ENCODE results near the gene EFNB2.

Gene EFNB2

DNA sequence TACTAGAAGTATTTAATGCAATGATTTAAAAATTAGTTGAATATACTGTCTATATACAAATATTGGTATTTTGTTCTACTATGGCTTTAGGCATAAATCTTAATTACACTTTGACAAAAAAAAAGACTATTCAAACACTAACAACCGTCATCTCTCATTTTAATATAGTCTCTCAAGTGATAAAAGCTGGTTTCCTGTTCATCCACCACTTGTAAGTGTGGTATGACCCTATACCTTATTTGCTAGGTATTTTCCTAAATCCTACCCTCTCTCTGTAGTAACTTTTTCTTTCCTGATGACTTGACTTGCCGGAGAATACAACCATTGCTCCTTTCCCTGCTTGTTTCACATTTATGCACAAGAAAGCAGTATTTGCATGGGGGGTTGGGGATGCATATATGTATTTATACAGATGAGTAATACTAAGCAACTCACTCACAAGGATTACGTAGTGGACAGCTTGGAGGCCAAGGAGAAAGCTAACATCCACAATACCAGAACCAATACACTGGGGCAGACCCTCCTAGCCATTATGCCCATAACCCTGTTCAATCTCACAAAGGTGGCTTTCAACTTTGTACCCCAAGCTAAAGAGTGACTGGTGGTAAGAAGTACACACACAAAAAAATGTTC is 12.7 kb upstream of the EFNB2 start:
- Histone ChIP-seq H3K9ac (ENCODE audit: insufficient read length, low read depth) (no peak overlapping the region), H3K4me1 (ENCODE audit: insufficient read depth, insufficient read length) (no peaks in the 10 kb centered on the region), H3K9me3 (ENCODE audit: insufficient read depth, low read length) (no peaks in the 10 kb centered on the region), H3K27me3 (ENCODE audit: insufficient read depth, insufficient read length) (no peaks in the 10 kb centered on the region), H3K36me3 (ENCODE audit: insufficient read depth, insufficient read length, low read length) (peaks cover 70% of the 10 kb centered on the region), H3K4me3 (ENCODE audit: insufficient read length, low read depth) (no peak overlapping the region)
- TF ChIP-seq SUZ12 (IDR thresholded peaks at IDR 0.05; ENCODE audit: extremely low read depth, insufficient read depth, insufficient read length) (no peak), ZNF274 (IDR thresholded peaks at IDR 0.05; ENCODE audit: low read depth, low read length) (no peak), YY1 (IDR thresholded peaks at IDR 0.05; ENCODE audit: insufficient read depth, insufficient read length) (no peak)
- no peak for DNase-seq (ENCODE audit: low read depth, low spot score)

DNA sequence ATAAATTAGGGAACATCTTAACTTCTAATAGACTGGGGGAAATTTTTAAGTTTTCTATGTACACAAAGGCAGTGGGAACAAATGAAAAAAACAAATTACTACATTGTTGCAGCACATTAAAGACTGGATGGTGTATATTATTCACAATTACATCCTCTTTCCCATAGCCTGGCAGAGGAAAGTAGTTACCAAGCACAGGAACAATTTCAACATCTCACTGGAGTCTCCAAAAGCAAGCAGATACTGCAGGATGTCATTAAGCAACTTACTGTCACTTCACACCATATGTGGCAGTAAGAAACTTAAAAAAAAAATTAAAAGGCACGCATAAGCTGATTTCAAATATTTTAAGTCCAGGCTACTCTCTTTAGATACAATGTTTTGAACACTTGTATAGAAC is 6.4 kb upstream of the EFNB2 start:
- H3K9ac ChIP-seq (ENCODE audit: insufficient read length, low read depth): no peak overlapping the region
- no peaks in the 10 kb centered on the region for H3K27me3 ChIP-seq (ENCODE audit: insufficient read depth, insufficient read length)
- peaks cover 50% of the 10 kb centered on the region for H3K36me3 ChIP-seq (ENCODE audit: insufficient read depth, insufficient read length, low read length)
- H3K9me3 ChIP-seq (ENCODE audit: insufficient read depth, low read length): no peaks in the 10 kb centered on the region
- no peak for DNase-seq (ENCODE audit: low read depth, low spot score)
- H3K4me1 ChIP-seq (ENCODE audit: insufficient read depth, insufficient read length): no peaks in the 10 kb centered on the region
- no peak overlapping the region for H3K4me3 ChIP-seq (ENCODE audit: insufficient read length, low read depth)
- TF ChIP-seq YY1 (IDR thresholded peaks at IDR 0.05; ENCODE audit: insufficient read depth, insufficient read length) (no peak), ZNF274 (IDR thresholded peaks at IDR 0.05; ENCODE audit: low read depth, low read length) (no peak), SUZ12 (IDR thresholded peaks at IDR 0.05; ENCODE audit: extremely low read depth, insufficient read depth, insufficient read length) (no peak)

DNA sequence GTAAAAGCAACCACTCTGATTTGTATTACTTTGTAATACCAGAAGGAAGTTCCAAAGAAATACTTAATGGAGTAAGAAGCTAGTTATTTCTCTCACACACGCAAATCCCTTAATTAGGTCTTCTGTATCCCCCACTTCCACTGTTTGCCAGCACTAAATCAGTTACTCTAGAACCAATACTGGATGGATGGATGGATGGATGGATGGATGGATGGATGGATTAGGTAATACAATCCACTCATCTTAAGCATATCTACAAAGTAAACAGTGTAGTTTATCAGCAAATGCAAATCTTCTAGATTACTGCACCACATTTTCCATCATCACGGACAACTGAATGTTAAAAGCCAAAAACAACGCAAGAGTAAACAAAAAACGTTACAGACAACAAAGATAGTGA is 5.2 kb upstream of the EFNB2 start:
- Histone ChIP-seq H3K4me3 (ENCODE audit: insufficient read length, low read depth) (no peak overlapping the region), H3K9me3 (ENCODE audit: insufficient read depth, low read length) (no peaks in the 10 kb centered on the region), H3K9ac (ENCODE audit: insufficient read length, low read depth) (no peak overlapping the region), H3K4me1 (ENCODE audit: insufficient read depth, insufficient read length) (no peaks in the 10 kb centered on the region), H3K27me3 (ENCODE audit: insufficient read depth, insufficient read length) (no peaks in the 10 kb centered on the region), H3K36me3 (ENCODE audit: insufficient read depth, insufficient read length, low read length) (peaks cover 39% of the 10 kb centered on the region)
- TF ChIP-seq ZNF274 (IDR thresholded peaks at IDR 0.05; ENCODE audit: low read depth, low read length): no peak
- no peak for DNase-seq (ENCODE audit: low read depth, low spot score)

DNA sequence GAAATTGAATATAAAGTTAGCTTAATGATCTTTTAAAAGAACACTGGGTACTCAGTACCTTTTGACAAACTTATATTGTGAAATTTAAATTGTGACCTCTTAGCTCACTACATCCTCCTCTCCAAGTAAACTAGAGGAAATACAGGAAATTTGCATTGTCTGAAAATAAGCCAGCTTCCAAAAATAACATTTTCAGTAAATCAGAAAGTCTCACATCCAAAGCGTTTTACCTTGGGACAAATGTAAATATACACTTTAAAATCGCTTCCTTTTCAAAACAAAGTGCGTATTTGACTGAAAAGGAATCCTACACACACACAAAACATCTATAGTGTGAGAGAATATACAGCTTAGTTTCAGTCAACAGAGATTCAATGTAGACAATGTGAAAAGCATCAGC is 2.1 kb upstream of the EFNB2 start:
- TF ChIP-seq SUZ12 (IDR thresholded peaks at IDR 0.05; ENCODE audit: extremely low read depth, insufficient read depth, insufficient read length): no peak
- no peak for TF ChIP-seq ZNF274 (IDR thresholded peaks at IDR 0.05; ENCODE audit: low read depth, low read length)
- no peak for TF ChIP-seq YY1 (IDR thresholded peaks at IDR 0.05; ENCODE audit: insufficient read depth, insufficient read length)
- H3K9ac ChIP-seq (ENCODE audit: insufficient read length, low read depth): no peak overlapping the region

DNA sequence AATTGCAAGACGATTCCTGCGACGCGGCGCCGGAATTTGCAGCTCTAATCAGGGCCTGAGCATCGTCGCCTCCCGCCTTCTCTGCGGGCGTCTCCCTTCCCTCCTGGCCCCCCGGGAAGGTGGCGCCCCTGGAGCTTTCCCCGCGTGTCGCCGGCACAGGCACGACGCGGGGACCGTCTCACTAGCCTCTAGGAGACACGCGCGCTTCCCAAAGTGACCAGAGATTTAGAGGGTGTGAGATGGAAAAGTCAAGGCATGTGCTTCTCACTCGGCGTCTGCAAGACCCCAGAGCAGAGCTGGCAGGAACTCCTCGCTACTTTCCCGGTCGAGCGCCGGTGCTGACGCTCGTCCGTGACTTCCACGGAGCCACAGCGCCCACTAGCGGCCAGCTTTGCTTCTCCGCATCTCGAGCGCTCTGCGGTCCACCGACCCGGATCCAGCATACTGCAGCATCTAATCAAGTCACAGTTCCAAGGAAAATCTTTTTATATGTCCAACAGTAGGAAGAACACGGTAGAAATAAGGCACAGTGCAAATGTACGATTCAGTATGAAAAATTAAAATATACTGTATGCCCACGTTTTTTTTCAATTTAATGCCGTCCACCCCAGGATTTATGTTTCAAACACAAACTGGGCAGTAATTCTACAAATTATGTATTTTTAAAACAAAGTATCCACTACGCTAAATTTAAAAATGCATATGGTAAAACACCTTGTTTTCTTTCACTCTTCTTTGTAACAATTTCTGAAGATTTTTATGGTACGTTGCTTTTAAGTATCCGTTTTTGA is 977 bp upstream of the EFNB2 start:
- TF ChIP-seq ZNF274 (IDR thresholded peaks at IDR 0.05; ENCODE audit: low read depth, low read length): no peak
- TF ChIP-seq YY1 (IDR thresholded peaks at IDR 0.05; ENCODE audit: insufficient read depth, insufficient read length): no peak
- Histone ChIP-seq H3K9ac (ENCODE audit: insufficient read length, low read depth) (peak overlapping the region; percentile 83), H3K4me3 (ENCODE audit: insufficient read length, low read depth) (peak overlapping the region; percentile 57), H3K4me1 (ENCODE audit: insufficient read depth, insufficient read length) (no peaks in the 10 kb centered on the region), H3K27me3 (ENCODE audit: insufficient read depth, insufficient read length) (no peaks in the 10 kb centered on the region), H3K9me3 (ENCODE audit: insufficient read depth, low read length) (no peaks in the 10 kb centered on the region), H3K36me3 (ENCODE audit: insufficient read depth, insufficient read length, low read length) (peaks cover 15% of the 10 kb centered on the region)
- peak; percentile 82 for DNase-seq (ENCODE audit: low read depth, low spot score)

More for the DNA sequence above, 2.1 kb upstream of the EFNB2 start:
- no peak for DNase-seq (ENCODE audit: low read depth, low spot score)
- Histone ChIP-seq H3K9me3 (ENCODE audit: insufficient read depth, low read length) (no peaks in the 10 kb centered on the region), H3K4me3 (ENCODE audit: insufficient read length, low read depth) (no peak overlapping the region), H3K27me3 (ENCODE audit: insufficient read depth, insufficient read length) (no peaks in the 10 kb centered on the region), H3K4me1 (ENCODE audit: insufficient read depth, insufficient read length) (no peaks in the 10 kb centered on the region), H3K36me3 (ENCODE audit: insufficient read depth, insufficient read length, low read length) (peaks cover 21% of the 10 kb centered on the region)

DNA sequence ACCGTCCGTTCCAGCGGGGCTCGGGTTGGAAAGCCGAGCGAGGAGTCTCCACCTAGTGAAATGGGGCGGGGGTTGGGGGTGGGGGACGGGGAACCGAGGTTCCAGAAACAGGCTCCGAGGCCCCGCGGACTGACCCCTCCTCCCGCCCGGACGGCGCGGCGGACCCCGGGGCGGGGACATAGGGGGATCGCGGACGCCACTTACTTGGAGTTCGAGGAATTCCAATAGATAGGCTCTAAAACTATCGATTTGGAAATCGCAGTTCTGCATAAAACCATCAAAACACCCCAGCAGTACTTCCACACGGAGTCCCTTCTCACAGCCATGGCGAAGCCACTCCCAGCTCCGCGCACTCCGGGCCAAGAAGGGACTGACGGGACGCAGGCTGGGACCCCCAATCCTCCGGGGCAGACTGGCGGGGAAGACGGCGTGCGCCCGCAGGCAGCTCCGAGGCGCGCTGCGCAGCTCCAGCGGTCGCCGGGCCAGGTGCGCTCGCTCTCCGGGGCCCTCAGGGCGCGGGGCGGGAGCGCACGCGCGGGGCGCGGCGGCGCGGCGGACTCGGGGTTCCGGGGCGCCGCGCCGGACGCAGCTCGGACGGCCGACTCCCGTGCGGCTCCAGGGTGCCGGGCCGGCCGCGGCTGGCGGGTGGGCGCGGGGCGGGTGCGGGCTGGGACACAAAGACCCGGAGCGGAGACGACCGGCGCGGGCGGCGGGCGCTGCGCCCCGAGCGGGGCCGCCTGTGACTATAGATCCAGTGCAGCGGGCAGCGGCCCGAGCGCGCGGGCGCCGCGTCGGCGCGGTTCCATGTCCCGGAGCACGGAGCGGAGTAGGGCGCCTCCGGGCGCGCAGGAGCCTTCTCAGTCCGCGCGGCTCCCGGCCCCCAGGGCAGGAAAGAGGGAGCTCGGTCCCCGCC is 567 bp downstream of the EFNB2 start:
- TF ChIP-seq YY1 (IDR thresholded peaks at IDR 0.05; ENCODE audit: insufficient read depth, insufficient read length) (no peak), ZNF274 (IDR thresholded peaks at IDR 0.05; ENCODE audit: low read depth, low read length) (no peak), SUZ12 (IDR thresholded peaks at IDR 0.05; ENCODE audit: extremely low read depth, insufficient read depth, insufficient read length) (no peak)
- Histone ChIP-seq H3K27me3 (ENCODE audit: insufficient read depth, insufficient read length) (no peaks in the 10 kb centered on the region), H3K9ac (ENCODE audit: insufficient read length, low read depth) (peak overlapping the region; percentile 83), H3K4me3 (ENCODE audit: insufficient read length, low read depth) (peak overlapping the region; percentile 65), H3K9me3 (ENCODE audit: insufficient read depth, low read length) (no peaks in the 10 kb centered on the region), H3K4me1 (ENCODE audit: insufficient read depth, insufficient read length) (peaks cover 3% of the 10 kb centered on the region), H3K36me3 (ENCODE audit: insufficient read depth, insufficient read length, low read length) (peaks cover 14% of the 10 kb centered on the region)
- DNase-seq (ENCODE audit: low read depth, low spot score): no peak

Data from NT2/D1 (cell line).